MM.1S (cell line): ENCODE results near the gene AKT1S1.

Experiments
- EZH2phosphoT487 ChIP-seq: fragments of 300-600 bp; sonication (generic); IDR thresholded peaks from 2 replicates; pipeline ENCODE4 v1.6.1; 2018; ENCODE audit warnings: antibody characterized with exemption, low read length
- TF ChIP-seq, protein P1 (sequence below): fragments of 300-600 bp; sonication (generic); IDR thresholded peaks from 2 replicates; pipeline ENCODE4 v1.5.1; 2016; ENCODE audit warnings: antibody characterized with exemption, low read length, mixed read lengths

DNA sequence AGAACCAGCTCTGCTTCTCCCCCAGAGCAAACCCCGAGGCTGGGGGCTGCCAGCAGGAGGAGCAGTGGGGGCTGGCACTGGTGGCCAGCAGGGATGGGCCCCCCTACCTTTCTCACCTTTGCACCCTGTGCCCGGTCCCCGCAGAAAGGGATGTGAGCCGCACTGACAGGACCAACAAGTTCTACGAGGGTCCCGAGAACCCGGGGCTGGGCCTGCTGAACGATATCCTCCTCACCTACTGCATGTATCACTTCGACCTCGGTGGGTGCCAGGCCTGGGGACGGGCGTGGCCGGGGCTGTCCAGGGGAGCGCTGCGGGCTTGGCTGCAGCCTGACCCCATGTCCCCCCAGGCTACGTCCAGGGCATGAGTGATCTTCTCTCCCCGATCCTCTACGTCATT lies 7.0 kb upstream of the AKT1S1 start:
- TF ChIP-seq, protein P1, sequence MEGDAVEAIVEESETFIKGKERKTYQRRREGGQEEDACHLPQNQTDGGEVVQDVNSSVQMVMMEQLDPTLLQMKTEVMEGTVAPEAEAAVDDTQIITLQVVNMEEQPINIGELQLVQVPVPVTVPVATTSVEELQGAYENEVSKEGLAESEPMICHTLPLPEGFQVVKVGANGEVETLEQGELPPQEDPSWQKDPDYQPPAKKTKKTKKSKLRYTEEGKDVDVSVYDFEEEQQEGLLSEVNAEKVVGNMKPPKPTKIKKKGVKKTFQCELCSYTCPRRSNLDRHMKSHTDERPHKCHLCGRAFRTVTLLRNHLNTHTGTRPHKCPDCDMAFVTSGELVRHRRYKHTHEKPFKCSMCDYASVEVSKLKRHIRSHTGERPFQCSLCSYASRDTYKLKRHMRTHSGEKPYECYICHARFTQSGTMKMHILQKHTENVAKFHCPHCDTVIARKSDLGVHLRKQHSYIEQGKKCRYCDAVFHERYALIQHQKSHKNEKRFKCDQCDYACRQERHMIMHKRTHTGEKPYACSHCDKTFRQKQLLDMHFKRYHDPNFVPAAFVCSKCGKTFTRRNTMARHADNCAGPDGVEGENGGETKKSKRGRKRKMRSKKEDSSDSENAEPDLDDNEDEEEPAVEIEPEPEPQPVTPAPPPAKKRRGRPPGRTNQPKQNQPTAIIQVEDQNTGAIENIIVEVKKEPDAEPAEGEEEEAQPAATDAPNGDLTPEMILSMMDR: no peak
- TF ChIP-seq EZH2phosphoT487: no peak
